ENCODE results near the gene GORASP1.

DNA sequence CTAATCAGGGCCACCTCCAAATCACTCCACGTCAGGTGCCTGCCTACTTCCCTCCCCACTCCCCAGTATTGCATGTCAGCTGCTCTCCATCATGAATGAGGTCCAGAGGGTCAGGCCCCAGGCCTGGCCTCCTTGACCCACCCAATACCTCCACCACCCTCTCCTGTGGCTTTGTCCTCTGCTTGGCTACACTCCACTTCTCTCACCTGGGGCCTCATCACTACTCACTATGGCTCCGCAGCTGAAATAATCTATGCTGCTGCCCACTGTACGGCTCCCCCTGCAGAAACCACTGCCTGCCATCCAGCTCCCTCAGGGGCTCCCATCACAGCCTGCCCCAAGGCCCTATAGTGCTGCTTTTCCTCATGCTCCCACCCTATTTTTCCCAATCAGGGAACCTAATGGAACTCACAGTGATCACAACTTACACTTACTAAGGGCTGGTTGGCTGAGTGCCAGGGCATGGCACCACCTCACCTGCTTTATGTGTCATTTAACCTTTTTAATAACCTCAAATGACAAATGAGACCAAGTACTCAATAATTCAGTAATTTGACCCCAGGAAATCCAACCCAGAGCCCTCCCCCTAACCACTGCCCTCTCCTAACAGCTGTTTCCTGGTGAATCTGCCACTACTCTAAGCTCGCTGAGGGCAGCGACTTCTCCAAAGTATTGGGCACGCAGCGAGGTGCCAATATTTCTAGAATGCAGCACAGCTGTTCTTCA is 2.3 kb downstream of the GORASP1 start:
- TF ChIP-seq POLR2A (IDR thresholded peaks at IDR 0.05) (no peak), CTCF (IDR thresholded peaks at IDR 0.05) (no peak)
